Thoracic aorta (tissue), 2 donors: Measurements from ENCODE around the gene TMEM236. TPM values are rescaled to one million over a fixed set of nuclear protein-coding genes. Genes with fewer than 3 reads are reported as not detected.

ENCODE experiments used
- ATAC-seq: fragments of 150-250 bp; one replicate; pipeline ENCODE4 v1.8.0; 2017; ENCODE audit warnings: low read depth; ENCODE audit not compliant: insufficient number of reproducible peaks, low FRiP score
- DNase-seq: peaks from one replicate; pipeline ENCODE4 v3.0.0-alpha.2; 2020; ENCODE audit warnings: low spot score
- H3K27ac ChIP-seq, 2 donors: fragments of 200-600 bp; sonication (generic); 1 replicate in 1 of 2; 2 replicates in 1 of 2; pipeline ENCODE4 v1.5.1; 2016; ENCODE audit warnings: mild to moderate bottlenecking in 2 of 2, moderate library complexity in 2 of 2
- H3K27me3 ChIP-seq: fragments of 200-600 bp; sonication (generic); replicated peaks from 2 replicates; pipeline ENCODE4 v1.6.0; 2016; ENCODE audit warnings: mild to moderate bottlenecking; ENCODE audit not compliant: insufficient read depth
- H3K36me3 ChIP-seq: fragments of 200-600 bp; sonication (generic); one replicate; pipeline ENCODE4 v1.5.1; 2016
- H3K4me1 ChIP-seq, 2 donors: fragments of 200-600 bp; sonication (generic); 1 replicate in 1 of 2; 2 replicates in 1 of 2; pipeline versions ENCODE4 v1.5.1 to v1.6.0; 2016; ENCODE audit warnings: low read depth in 2 of 2, mild to moderate bottlenecking in 1 of 2; ENCODE audit not compliant: control insufficient read depth in 1 of 2
- H3K4me3 ChIP-seq: fragments of 200-600 bp; sonication (generic); 2 replicates; pipeline ENCODE4 v1.5.1; 2016; ENCODE audit warnings: mild to moderate bottlenecking
- H3K9me3 ChIP-seq: fragments of 200-600 bp; sonication (generic); 2 replicates; pipeline ENCODE4 v1.5.1; 2016
- total RNA-seq, 2 donors: library from RNA; depleted of rRNA; stranded (reverse); fragments of >200 nt; gene quantifications; one replicate each; pipeline versions ENCODE4 v1.1.0 to v1.2.3, GENCODE V29; 2016
- TF ChIP-seq, protein P1 (sequence below): fragments of 200-600 bp; sonication (generic); IDR thresholded peaks from one replicate; pipeline ENCODE4 v1.5.1; 2019; ENCODE audit warnings: antibody characterized with exemption

TMEM236 gene
- total RNA-seq, 2 donors from 2014 or later, result 1.1 to 2.0 TPM

- DNase-seq (no peak), ATAC-seq (no peak)
- H3K27me3 ChIP-seq, result no peaks in the 10 kb centered on the region
- TF ChIP-seq, protein P1, sequence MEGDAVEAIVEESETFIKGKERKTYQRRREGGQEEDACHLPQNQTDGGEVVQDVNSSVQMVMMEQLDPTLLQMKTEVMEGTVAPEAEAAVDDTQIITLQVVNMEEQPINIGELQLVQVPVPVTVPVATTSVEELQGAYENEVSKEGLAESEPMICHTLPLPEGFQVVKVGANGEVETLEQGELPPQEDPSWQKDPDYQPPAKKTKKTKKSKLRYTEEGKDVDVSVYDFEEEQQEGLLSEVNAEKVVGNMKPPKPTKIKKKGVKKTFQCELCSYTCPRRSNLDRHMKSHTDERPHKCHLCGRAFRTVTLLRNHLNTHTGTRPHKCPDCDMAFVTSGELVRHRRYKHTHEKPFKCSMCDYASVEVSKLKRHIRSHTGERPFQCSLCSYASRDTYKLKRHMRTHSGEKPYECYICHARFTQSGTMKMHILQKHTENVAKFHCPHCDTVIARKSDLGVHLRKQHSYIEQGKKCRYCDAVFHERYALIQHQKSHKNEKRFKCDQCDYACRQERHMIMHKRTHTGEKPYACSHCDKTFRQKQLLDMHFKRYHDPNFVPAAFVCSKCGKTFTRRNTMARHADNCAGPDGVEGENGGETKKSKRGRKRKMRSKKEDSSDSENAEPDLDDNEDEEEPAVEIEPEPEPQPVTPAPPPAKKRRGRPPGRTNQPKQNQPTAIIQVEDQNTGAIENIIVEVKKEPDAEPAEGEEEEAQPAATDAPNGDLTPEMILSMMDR, result no peak
- no peaks in the 10 kb centered on the region for H3K9me3 ChIP-seq
- H3K36me3 ChIP-seq, result no peaks in the 10 kb centered on the region
- H3K27ac ChIP-seq, result no peak overlapping the region
- H3K4me3 ChIP-seq, result no peak overlapping the region
- peaks cover 9 to 13% of the 10 kb centered on the region in 2 donors for H3K4me1 ChIP-seq
Observed at GRCh38 chr10:17779784-17780183, 27.8 kb downstream of the TMEM236 start.

- H3K4me1 ChIP-seq, result peaks cover 9 to 16% of the 10 kb centered on the region in 2 donors
- H3K36me3 ChIP-seq, result no peaks in the 10 kb centered on the region
- no peak overlapping the region for H3K27ac ChIP-seq
- ATAC-seq, result no peak
- no peak for DNase-seq
- H3K4me3 ChIP-seq, result no peak overlapping the region
- H3K9me3 ChIP-seq, result no peaks in the 10 kb centered on the region
- no peaks in the 10 kb centered on the region for H3K27me3 ChIP-seq
- TF ChIP-seq, protein P1, result no peak
Observed at GRCh38 chr10:17780727-17781126, 28.7 kb downstream of the TMEM236 start.

DNA sequence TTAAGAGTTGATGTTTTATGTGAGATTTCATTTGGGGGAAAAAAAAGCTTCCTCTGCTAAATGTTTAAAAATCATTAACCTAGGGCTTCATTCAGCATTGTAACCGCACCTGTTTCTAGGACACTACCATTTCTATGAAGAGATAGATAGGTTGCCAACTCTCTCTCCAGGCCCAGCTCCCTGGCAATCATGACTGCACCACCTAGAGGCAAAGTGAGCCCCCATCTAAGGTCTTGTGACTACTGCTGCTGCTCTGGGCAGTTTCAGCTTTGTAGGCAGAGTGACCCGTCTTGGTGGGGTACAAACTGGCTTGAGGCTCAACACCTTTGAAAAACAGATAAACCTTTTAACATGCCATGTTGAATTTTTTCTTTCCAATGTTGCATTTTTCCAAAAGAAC is 29.9 kb downstream of the TMEM236 start:
- Histone ChIP-seq H3K4me3 (no peak overlapping the region), H3K27me3 (no peaks in the 10 kb centered on the region), H3K36me3 (no peaks in the 10 kb centered on the region), H3K4me1 (peaks cover 9 to 22% of the 10 kb centered on the region in 2 donors), H3K27ac (no peak overlapping the region), H3K9me3 (no peaks in the 10 kb centered on the region)
- ATAC-seq (no peak), DNase-seq (no peak)
- TF ChIP-seq, protein P1, result no peak

DNA sequence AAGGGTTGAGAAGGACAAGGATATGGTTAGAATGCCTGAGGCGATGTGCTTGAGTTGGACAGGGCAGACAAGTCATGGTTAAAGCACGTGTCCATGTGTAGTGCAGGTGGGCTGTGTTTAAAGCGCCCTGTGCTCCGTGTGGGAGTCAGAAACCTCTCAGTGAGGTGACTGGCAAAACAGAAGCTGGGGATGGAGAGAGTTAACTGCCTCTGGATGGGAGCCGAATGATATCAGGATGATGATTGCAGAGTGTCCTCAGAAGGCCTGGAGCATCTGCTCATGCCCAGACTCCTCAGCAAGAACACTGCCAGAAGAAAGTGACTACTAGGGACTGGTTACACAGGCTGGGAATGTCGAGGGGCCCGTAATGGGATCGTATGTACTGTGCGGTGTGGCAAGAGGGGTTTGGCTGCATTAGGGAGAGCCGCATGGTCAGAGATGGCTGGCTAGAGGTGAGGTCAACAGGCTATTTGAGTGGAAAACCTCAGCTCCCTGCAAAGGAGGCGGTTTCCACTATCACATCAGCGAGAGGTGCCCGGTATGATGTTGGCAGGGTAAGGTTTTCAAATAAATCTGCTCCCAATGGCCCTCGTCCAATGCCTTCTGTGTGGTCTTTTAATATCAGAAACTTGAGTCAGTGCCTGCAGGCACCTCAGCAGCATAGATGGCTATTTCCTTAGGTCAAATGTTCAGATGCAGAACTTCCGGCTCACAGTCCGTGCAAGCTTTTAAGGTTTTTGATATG is 31.1 kb downstream of the TMEM236 start:
- TF ChIP-seq, protein P1, result no peak
- no peak overlapping the region for H3K4me3 ChIP-seq
- no peak overlapping the region for H3K27ac ChIP-seq
- ATAC-seq, result no peak
- no peaks in the 10 kb centered on the region for H3K9me3 ChIP-seq
- no peaks in the 10 kb centered on the region for H3K36me3 ChIP-seq
- H3K27me3 ChIP-seq, result no peaks in the 10 kb centered on the region
- H3K4me1 ChIP-seq, result peaks cover 9 to 22% of the 10 kb centered on the region in 2 donors
- no peak for DNase-seq

DNA sequence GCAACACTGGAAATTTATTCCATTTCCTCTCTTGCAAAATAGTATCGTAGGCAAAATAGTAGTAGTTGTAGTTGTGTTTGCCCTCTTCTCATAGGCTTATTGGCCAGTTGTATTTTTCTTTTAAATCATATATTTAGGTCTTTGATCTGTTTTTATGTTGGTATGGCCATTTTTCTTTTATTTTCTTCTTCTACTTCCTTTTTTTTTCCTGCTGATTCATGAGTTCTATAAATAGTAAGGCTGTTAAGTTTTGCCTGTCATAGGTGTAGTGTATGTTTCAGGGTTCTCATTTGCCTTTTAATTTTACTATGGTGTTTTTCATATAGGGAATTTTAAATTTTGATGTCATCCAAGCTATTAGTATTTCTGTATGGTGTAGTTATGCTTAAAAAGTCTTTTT is 31.8 kb downstream of the TMEM236 start:
- Histone ChIP-seq H3K4me3 (no peak overlapping the region), H3K27me3 (no peaks in the 10 kb centered on the region), H3K4me1 (peaks cover 9 to 22% of the 10 kb centered on the region in 2 donors), H3K36me3 (no peaks in the 10 kb centered on the region), H3K27ac (no peak overlapping the region), H3K9me3 (no peaks in the 10 kb centered on the region)
- TF ChIP-seq, protein P1, result no peak
- no peak for ATAC-seq
- no peak for DNase-seq
